ENCODE data around the gene KDM3B.

KDM3B gene

GRCh38 chr5:138448481-138449398 lies 96.3 kb downstream of the KDM3B start:
- peak in 12 of 56 donors; percentile 13 to 43 (median 33) for DNase-seq

- peak in 51 of 56 donors; percentile 33 to 87 (median 70) for DNase-seq
These were observed 97.2 kb downstream of the KDM3B start for GRCh38 chr5:138449501-138450239.

- DNase-seq = no peak
These were observed 98.5 kb downstream of the KDM3B start for GRCh38 chr5:138450971-138451370.

GRCh38 chr5:138452720-138453119 lies 100.2 kb downstream of the KDM3B start:
- DNase-seq = no peak

- DNase-seq = no peak
These were observed 101.1 kb downstream of the KDM3B start for GRCh38 chr5:138453590-138453989.

GRCh38 chr5:138454121-138454520 lies 101.6 kb downstream of the KDM3B start:
- DNase-seq = no peak

- peak in 11 of 56 donors; percentile 19 to 58 (median 33) for DNase-seq
These were observed 102.9 kb downstream of the KDM3B start for GRCh38 chr5:138455232-138455930.

- DNase-seq = no peak
These were observed 105.2 kb downstream of the KDM3B start for GRCh38 chr5:138457531-138458275.

- peak in 17 of 56 donors; percentile 12 to 58 (median 32) for DNase-seq
These were observed 105.9 kb downstream of the KDM3B start for GRCh38 chr5:138458384-138458783.

- DNase-seq = no peak
These were observed 106.4 kb downstream of the KDM3B start for GRCh38 chr5:138458856-138459255.

- DNase-seq = peak in 17 of 56 donors; percentile 12 to 50 (median 41)
These were observed 106.9 kb downstream of the KDM3B start for GRCh38 chr5:138459311-138459933.

- DNase-seq = no peak
These were observed 107.7 kb downstream of the KDM3B start for GRCh38 chr5:138460032-138460693.

- no peak for DNase-seq
These were observed 109.0 kb downstream of the KDM3B start for GRCh38 chr5:138461343-138462125.

- no peak for DNase-seq
These were observed 111.0 kb downstream of the KDM3B start for GRCh38 chr5:138463419-138464007.

GRCh38 chr5:138464008-138464387 lies 111.5 kb downstream of the KDM3B start:
- DNase-seq = peak; percentile 25 to 93 (median 85)

GRCh38 chr5:138464388-138465260 lies 112.1 kb downstream of the KDM3B start:
- peak; percentile 92 to 100 (median 98) for DNase-seq

Data from amygdala (tissue), 56 donors.